Measurements from ENCODE around the gene ODF2.
A peak's percentile ranks its signal among the peaks of the same experiment; 100 is the strongest.
"Not testable (repeated sequence)": the region's sequence is repeated elsewhere in the genome, so short reads cannot be mapped to it uniquely, and the experiment has no call there.

ODF2 gene

GRCh38 chr9:128479262-128479661, 23.5 kb downstream of the ODF2 start:
- no peak for DNase-seq (ENCODE audit: low read depth, low spot score)

GRCh38 chr9:128481561-128481960, 25.8 kb downstream of the ODF2 start:
- no peak overlapping the region for H3K27ac ChIP-seq
- DNase-seq (ENCODE audit: low read depth, low spot score) = no peak

More at GRCh38 chr9:128479262-128479661, 23.5 kb downstream of the ODF2 start:
- H3K27ac ChIP-seq = no peak overlapping the region

GRCh38 chr9:128482186-128482585, 26.4 kb downstream of the ODF2 start:
- no peak overlapping the region for H3K27ac ChIP-seq
- no peak for DNase-seq (ENCODE audit: low read depth, low spot score)

- no peak overlapping the region for H3K27ac ChIP-seq
- no peak for DNase-seq (ENCODE audit: low read depth, low spot score)
These were observed 29.0 kb downstream of the ODF2 start for GRCh38 chr9:128484686-128485413.

- H3K27ac ChIP-seq = no peak overlapping the region
- no peak for DNase-seq (ENCODE audit: low read depth, low spot score)
These were observed 29.6 kb downstream of the ODF2 start for GRCh38 chr9:128485414-128485855.

GRCh38 chr9:128486201-128486600, 30.4 kb downstream of the ODF2 start:
- DNase-seq (ENCODE audit: low read depth, low spot score) = no peak
- no peak overlapping the region for H3K27ac ChIP-seq

GRCh38 chr9:128493424-128493823, 37.6 kb downstream of the ODF2 start:
- no peak overlapping the region for H3K27ac ChIP-seq

GRCh38 chr9:128494108-128494745, 38.4 kb downstream of the ODF2 start:
- no peak overlapping the region for H3K27ac ChIP-seq

More at GRCh38 chr9:128493424-128493823, 37.6 kb downstream of the ODF2 start:
- no peak for DNase-seq (ENCODE audit: low read depth, low spot score)

GRCh38 chr9:128494746-128495129, 38.9 kb downstream of the ODF2 start:
- no peak overlapping the region for H3K27ac ChIP-seq
- no peak for DNase-seq (ENCODE audit: low read depth, low spot score)

More at GRCh38 chr9:128494108-128494745, 38.4 kb downstream of the ODF2 start:
- DNase-seq (ENCODE audit: low read depth, low spot score) = no peak

- H3K27ac ChIP-seq = peak overlapping the region; percentile 25
- no peak for DNase-seq (ENCODE audit: low read depth, low spot score)
These were observed 39.5 kb downstream of the ODF2 start for GRCh38 chr9:128495296-128495695.

- H3K27ac ChIP-seq = peak overlapping the region; percentile 25
These were observed 40.1 kb downstream of the ODF2 start for GRCh38 chr9:128495804-128496417.

GRCh38 chr9:128497824-128498610, 42.2 kb downstream of the ODF2 start:
- H3K27ac ChIP-seq = no peak overlapping the region
- DNase-seq (ENCODE audit: low read depth, low spot score) = no peak

More at GRCh38 chr9:128495804-128496417, 40.1 kb downstream of the ODF2 start:
- no peak for DNase-seq (ENCODE audit: low read depth, low spot score)

- H3K27ac ChIP-seq = no peak overlapping the region
- DNase-seq (ENCODE audit: low read depth, low spot score) = no peak
These were observed 43.1 kb downstream of the ODF2 start for GRCh38 chr9:128498911-128499310.

- no peak overlapping the region for H3K27ac ChIP-seq
These were observed 44.1 kb downstream of the ODF2 start for GRCh38 chr9:128499920-128500319.

GRCh38 chr9:128503415-128503825, 47.6 kb downstream of the ODF2 start:
- peak overlapping the region; percentile 72 for H3K27ac ChIP-seq
- DNase-seq (ENCODE audit: low read depth, low spot score) = peak; percentile 3

More at GRCh38 chr9:128499920-128500319, 44.1 kb downstream of the ODF2 start:
- no peak for DNase-seq (ENCODE audit: low read depth, low spot score)

- no peak for DNase-seq (ENCODE audit: low read depth, low spot score)
- H3K27ac ChIP-seq = peak overlapping the region; percentile 72
These were observed 48.1 kb downstream of the ODF2 start for GRCh38 chr9:128503870-128504269.

- peak within 1 kb of the TSS; percentile 72 for H3K27ac ChIP-seq
- DNase-seq (ENCODE audit: low read depth, low spot score) = peak; percentile 45
These were observed 48.9 kb downstream of the ODF2 start, which contains the start of gene GLE1 for GRCh38 chr9:128504485-128505413. Gene GLE1 (plus strand): TSS chr9:128504719. CDS start chr9:128504806, 87 bp downstream.

- H3K27ac ChIP-seq = peak overlapping the region; percentile 72
- no peak for DNase-seq (ENCODE audit: low read depth, low spot score)
These were observed 49.6 kb downstream of the ODF2 start for GRCh38 chr9:128505414-128505765.

GRCh38 chr9:128505906-128506305, 50.1 kb downstream of the ODF2 start:
- peak overlapping the region; percentile 72 for H3K27ac ChIP-seq
- DNase-seq (ENCODE audit: low read depth, low spot score) = not testable (repeated sequence)

Measured in epithelial cell of prostate (primary cell).